WTC11 (cell line): ENCODE measurements around the gene BAIAP2L2.

Experiments
- ATF1 ChIP-seq: sonication (generic); formaldehyde crosslinking; IDR thresholded peaks from 2 replicates; pipeline ENCODE4 v1.8.1; 2023; ENCODE audit warnings: mild to moderate bottlenecking, moderate library complexity, missing genetic modification reagents
- ATF6 ChIP-seq: sonication (generic); formaldehyde crosslinking; IDR thresholded peaks from 2 replicates; pipeline ENCODE4 v1.8.1; 2023; ENCODE audit warnings: mild to moderate bottlenecking, missing genetic modification reagents
- CBFB ChIP-seq: sonication (generic); formaldehyde crosslinking; IDR thresholded peaks from 2 replicates; pipeline ENCODE4 v1.8.1; 2022; ENCODE audit warnings: mild to moderate bottlenecking, low read depth, missing genetic modification reagents
- CTCF ChIP-seq: fragments of 200-600 bp; IDR thresholded peaks from 2 replicates; pipeline ENCODE4 v1.8.0; 2022; ENCODE audit warnings: antibody characterized with exemption
- FOXP1 ChIP-seq: sonication (generic); formaldehyde crosslinking; IDR thresholded peaks from 2 replicates; pipeline ENCODE4 v1.8.0; 2022; ENCODE audit warnings: missing genetic modification reagents, mild to moderate bottlenecking, moderate library complexity, borderline replicate concordance
- GABPB1 ChIP-seq: sonication (generic); formaldehyde crosslinking; IDR thresholded peaks from 2 replicates; pipeline ENCODE4 v1.8.1; 2023; ENCODE audit warnings: mild to moderate bottlenecking, missing genetic modification reagents
- JUN ChIP-seq: sonication (generic); formaldehyde crosslinking; IDR thresholded peaks from 2 replicates; pipeline ENCODE4 v1.8.0; 2023; ENCODE audit warnings: mild to moderate bottlenecking, missing genetic modification reagents
- OVOL2 ChIP-seq: fragments of 250-450 bp; sonication (Bioruptor Pico); IDR thresholded peaks from 2 replicates; pipeline ENCODE4 v1.9.0; 2021; ENCODE audit warnings: mild to moderate bottlenecking, borderline replicate concordance
- STAT6 ChIP-seq: sonication (generic); formaldehyde crosslinking; conservative IDR thresholded peaks from 2 replicates; pipeline ENCODE4 v1.8.1; 2023; ENCODE audit warnings: mild to moderate bottlenecking, low read depth, missing genetic modification reagents, moderate library complexity

GRCh38 chr22:38081636-38081940, 28.9 kb downstream of the BAIAP2L2 start:
- TF ChIP-seq CTCF = no peak
- no peak for TF ChIP-seq OVOL2 (CRISPR knock-in tag)
- TF ChIP-seq FOXP1 (CRISPR knock-in tag) = no peak
- TF ChIP-seq ATF1 (CRISPR knock-in tag) = no peak
- TF ChIP-seq CBFB = no peak
- TF ChIP-seq GABPB1 (CRISPR knock-in tag) = no peak
- no peak for TF ChIP-seq STAT6
- no peak for TF ChIP-seq ATF6
- TF ChIP-seq JUN (CRISPR knock-in tag) = no peak
